HG02973 (cell line): ENCODE results near the gene TIMM22.
"Not testable (repeated sequence)": the region's sequence is repeated elsewhere in the genome, so short reads cannot be mapped to it uniquely, and the experiment has no call there.

Source experiments
- ATAC-seq: cut with Tn5 transposase; IDR thresholded peaks from one replicate; pipeline ENCODE4 v1.9.1; 2021; ENCODE audit warnings: moderate library complexity; ENCODE audit not compliant: unreplicated experiment

Gene TIMM22

GRCh38 chr17:971861-972260 lies 25.1 kb upstream of the TIMM22 start:
- not testable (repeated sequence) for ATAC-seq

GRCh38 chr17:973053-973452 lies 23.9 kb upstream of the TIMM22 start:
- no peak for ATAC-seq

GRCh38 chr17:974778-975177 lies 22.2 kb upstream of the TIMM22 start:
- not testable (repeated sequence) for ATAC-seq

GRCh38 chr17:975371-975915 lies 21.5 kb upstream of the TIMM22 start:
- ATAC-seq = no peak

GRCh38 chr17:976312-976711 lies 20.6 kb upstream of the TIMM22 start:
- no peak for ATAC-seq

- no peak for ATAC-seq
Observed at GRCh38 chr17:977166-977565, 19.8 kb upstream of the TIMM22 start.

- ATAC-seq = no peak
Observed at GRCh38 chr17:978103-979093, 18.5 kb upstream of the TIMM22 start.

- no peak for ATAC-seq
Observed at GRCh38 chr17:979212-979538, 17.8 kb upstream of the TIMM22 start.

GRCh38 chr17:979539-980405 lies 17.2 kb upstream of the TIMM22 start, which contains the start of gene NXN:
NXN (minus strand) TSS chr17:979776.
- ATAC-seq = no peak

- ATAC-seq = peak; percentile 43
Observed at GRCh38 chr17:980406-981291, 16.3 kb upstream of the TIMM22 start.

- ATAC-seq = no peak
Observed at GRCh38 chr17:981292-981658, 15.7 kb upstream of the TIMM22 start.

GRCh38 chr17:983921-984320 lies 13.0 kb upstream of the TIMM22 start:
- no peak for ATAC-seq

- ATAC-seq = no peak
Observed at GRCh38 chr17:986322-986929, 10.5 kb upstream of the TIMM22 start.

- no peak for ATAC-seq
Observed at GRCh38 chr17:987931-988330, 9.0 kb upstream of the TIMM22 start.

- ATAC-seq = no peak
Observed at GRCh38 chr17:988561-988960, 8.4 kb upstream of the TIMM22 start.

GRCh38 chr17:992933-993332 lies 4.0 kb upstream of the TIMM22 start:
- ATAC-seq = no peak

- ATAC-seq = not testable (repeated sequence)
Observed at GRCh38 chr17:995324-995723, 1.6 kb upstream of the TIMM22 start.

- no peak for ATAC-seq
Observed at GRCh38 chr17:998111-998510, 1.2 kb downstream of the TIMM22 start.

GRCh38 chr17:1000597-1001461 lies 3.9 kb downstream of the TIMM22 start:
- no peak for ATAC-seq
